GM21528 (cell line): Measurements from ENCODE around the gene TLE4.
"Not testable (repeated sequence)": the region's sequence is repeated elsewhere in the genome, so short reads cannot be mapped to it uniquely, and the experiment has no call there.

Experiments used
- ATAC-seq: cut with Tn5 transposase; IDR thresholded peaks from one replicate; pipeline ENCODE4 v1.9.1; 2021; ENCODE audit warnings: mild to moderate bottlenecking, moderate library complexity; ENCODE audit not compliant: unreplicated experiment, low FRiP score

The TLE4 gene

DNA sequence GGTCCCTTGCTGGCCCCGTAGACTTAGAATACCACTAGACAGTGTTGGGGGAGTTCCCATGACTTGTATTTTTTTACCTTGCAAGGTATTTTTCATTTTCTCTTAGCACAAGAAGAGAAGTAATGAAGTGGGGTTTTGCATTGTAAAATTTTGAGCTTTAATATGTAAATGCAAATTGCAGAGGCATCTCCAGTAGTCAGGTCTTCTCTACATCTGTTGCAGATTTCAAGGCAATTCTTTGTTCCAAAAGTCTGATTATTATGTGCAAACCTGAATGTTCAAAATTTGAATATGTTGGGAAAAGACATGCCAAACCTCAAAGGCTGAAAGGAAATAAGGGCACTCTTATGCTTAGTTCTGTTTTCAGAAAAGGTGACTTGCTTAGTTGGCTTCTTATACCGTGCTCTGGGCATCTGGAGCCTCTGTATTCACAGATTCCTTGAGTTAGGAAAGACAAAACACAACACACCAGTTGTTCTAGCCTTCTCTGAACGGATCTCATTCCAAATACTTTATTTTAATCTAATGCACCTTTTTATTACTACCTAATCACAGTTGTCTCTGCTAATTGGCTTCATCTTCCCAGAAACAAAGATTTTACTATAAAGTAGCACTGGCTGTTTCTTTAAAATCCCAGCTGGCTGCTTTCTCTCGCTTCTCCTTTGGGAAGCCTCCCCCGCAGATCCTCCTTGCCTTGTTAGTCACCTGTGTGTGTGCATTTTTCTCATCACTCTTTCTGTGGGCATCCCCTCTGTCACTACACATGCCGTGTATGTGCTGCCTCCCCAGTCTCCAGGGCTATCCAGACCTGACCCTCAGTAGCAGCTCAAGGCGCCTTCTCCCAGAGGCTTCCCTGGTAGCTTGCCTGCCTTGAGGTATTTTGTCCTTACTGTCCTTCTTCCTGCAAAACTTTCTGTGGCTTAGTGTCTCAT lies 138.2 kb downstream of the TLE4 start:
- no peak for ATAC-seq

DNA sequence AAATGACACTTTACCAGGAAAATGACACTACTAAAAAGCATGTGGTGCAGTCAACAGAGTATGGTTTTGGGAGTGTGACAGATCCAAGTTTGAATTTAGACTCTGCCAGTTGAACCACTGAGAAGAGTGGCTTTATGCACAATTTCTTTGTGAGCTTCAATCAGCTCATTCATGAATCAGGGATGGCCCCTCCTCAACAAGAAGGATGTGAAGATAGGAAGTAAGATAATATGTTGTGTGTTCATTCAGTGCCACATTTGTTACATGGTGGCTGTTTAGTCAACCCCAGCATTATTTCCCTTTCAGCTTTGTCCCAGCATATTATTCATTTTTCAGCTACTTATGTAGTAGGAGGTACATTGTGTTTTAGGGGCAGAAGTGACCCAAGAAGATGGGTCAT lies 140.1 kb downstream of the TLE4 start:
- no peak for ATAC-seq

DNA sequence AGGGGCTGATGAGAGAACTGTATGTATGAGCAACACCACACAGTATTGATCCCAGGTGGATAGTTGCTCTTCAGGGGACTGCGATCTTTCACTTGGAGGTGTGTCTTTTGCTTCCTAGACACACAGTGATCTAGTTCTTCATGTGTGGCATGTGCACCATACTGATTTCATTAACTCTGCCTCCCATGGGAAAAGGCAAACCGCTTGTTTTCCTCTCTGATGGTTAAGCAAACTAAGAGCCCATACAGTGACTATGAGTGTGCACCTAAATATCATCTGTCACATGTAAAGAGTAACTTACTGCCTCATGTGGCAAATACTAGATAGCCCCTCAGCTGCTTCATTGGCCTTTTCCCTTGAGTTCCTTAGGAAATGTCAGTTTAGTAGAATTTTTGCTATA lies 147.3 kb downstream of the TLE4 start:
- no peak for ATAC-seq

DNA sequence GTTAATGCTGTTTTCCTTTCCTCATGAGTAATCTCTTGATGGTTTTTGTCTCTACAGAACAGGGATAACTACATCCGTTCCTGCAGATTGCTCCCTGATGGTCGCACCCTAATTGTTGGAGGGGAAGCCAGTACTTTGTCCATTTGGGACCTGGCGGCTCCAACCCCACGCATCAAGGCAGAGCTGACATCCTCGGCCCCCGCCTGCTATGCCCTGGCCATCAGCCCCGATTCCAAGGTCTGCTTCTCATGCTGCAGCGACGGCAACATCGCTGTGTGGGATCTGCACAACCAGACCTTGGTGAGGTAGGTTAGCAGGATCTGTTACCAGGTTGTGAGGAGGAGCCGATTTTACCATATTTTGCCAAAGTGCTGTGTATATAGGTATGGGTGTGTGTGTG lies 148.2 kb downstream of the TLE4 start:
- ATAC-seq: no peak

DNA sequence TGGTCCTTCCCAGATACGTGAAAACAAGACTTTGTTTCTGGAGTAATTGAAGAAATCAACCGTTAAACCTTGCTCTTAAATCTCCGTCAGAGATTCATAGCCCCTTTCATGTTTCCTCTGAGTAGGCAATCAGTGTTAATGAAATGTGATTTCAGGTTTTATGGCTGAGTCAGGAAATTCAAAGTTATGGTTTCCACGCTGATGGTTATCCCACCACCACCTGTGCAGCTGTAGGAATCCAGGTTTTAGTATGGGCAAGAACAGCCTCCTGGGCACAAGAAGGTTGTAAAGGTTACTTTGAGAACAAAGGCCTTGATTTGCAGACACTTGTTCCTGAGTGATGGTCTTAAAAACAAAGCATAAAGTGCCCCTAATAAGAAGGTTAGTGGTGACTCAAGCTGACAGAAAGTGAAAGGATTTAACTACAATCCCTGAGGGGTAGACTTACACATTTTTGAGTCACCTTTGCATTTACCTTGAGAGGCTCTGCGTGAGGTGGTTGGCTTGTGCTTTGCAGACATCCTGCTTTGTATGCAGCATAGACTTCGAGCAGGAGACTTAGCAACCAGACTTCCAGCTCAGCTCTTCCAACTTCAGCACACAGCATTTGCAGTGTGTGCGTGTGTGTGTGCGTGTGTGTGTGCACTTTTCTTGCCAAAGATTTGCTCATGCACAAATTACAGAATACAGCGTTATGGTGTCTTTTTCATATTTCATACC lies 159.6 kb downstream of the TLE4 start:
- ATAC-seq: no peak

DNA sequence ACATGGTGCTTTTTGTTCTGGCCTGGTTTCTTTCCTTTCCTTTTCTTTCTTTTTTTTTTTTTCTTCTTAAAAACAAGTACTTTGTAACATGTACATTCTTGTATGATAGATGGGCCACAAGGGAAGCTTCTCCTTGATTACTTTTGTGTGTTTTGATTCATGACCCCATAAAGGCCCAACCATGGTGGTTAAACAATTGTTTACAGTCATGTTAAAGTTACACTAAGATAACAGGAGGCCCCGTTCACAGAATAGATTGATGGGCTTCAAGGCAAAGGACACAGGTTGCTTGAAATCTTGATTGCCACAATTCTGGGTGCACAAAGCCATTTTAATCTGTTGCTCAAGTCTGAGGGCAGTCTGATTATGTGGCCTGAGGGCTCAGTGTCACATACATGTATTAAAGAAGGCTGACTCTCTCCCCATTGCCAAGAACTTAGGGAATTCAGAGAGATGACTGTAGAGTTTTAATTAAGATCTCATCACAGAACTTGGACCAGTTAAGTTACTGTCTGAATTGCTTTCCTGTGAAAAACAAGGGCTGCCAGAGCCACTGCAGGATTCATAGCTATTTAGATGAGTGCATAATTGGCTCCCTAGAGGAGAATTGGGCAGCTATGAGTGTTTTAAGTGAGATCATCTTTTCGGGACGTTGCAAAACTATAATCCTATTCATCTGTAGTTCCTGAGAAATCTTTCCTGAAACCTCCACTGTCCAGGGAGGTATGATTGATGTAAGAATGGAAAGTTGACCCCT lies 163.4 kb downstream of the TLE4 start:
- no peak for ATAC-seq

DNA sequence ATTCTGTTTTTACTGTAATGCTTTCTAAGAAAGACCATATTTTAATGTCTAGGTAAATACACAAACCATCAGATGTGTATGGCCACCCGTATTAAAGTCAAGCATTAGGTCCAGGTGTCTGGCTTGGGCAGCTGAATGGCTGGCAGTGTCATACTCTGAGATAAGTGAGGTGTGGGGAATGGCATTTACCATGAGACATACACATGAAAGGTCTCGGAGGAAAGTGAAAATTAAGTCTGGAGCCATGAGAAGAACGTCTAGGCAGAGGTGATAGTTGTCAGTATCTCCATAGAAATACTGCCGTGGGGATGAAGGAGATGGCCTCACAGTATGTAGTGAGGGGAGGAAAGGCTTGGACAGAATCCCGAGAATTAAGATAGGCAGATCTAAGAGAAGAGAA lies 164.3 kb downstream of the TLE4 start:
- ATAC-seq: no peak

DNA sequence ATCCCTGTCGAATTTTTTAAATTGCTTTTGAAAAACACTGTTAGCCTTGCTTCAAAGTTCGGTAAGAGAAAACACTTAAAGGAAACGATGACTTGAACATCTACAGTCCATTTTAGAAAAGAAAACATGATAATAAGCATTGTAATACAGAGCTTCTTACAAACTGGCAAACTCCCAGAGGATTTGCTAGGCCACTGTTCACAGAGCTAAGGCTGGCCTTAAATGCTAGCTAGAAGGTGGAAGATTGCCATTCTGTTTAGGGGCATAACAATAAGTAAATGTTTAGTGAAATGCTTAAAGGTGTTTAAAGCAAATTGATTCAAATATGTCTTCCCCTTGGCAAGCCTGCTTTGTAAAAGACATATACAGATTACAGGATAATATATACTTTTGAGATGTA lies 169.6 kb downstream of the TLE4 start:
- ATAC-seq: no peak

DNA sequence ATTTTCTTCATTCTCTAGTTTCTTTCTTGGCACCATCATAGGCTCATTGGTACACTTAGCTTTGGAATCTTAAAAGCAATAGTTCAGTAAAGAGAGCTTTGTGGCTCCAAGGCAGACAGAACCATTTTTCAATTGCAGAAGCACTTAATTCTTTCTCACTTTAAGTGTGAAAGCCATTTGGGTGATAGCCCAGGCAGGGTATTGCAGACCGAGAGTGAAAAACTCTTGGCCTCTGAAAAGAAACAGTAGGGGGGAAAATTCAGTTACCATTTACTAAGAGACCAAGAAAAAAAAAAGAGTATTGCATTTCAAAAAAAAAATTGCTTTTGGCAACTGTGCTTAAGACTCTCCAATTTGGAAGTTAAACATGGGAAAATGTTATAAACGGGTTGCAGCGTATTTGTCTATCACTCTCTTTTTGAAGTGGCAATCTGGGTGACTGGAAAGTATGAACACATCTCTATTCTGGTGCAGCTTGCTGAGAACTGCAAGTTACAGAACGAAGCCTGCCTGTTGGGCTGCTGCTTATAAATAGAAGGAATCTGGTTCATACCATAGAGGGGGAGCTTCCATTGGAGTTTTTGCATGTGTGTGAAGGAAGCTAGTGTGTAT lies 170.5 kb downstream of the TLE4 start:
- ATAC-seq: no peak

DNA sequence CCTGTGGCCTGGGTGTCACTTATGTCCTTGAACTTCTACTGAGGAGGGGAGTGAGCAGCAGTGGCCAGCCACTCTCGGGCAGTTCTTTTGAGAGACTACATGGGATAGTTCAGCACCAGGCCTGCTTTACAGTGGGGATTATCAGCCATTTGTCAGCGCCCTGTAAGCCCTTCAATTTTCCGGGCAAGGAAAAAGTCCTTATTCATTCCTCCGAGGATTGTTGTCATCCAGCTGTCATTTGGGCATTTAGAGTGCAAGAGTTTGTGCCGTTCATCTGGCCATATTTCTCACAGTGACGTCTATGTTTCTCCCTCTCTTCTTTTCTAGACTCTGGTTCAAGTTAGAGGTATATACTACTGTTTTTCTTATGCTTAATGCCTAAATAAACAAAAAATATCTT lies 172.8 kb downstream of the TLE4 start:
- ATAC-seq: no peak

DNA sequence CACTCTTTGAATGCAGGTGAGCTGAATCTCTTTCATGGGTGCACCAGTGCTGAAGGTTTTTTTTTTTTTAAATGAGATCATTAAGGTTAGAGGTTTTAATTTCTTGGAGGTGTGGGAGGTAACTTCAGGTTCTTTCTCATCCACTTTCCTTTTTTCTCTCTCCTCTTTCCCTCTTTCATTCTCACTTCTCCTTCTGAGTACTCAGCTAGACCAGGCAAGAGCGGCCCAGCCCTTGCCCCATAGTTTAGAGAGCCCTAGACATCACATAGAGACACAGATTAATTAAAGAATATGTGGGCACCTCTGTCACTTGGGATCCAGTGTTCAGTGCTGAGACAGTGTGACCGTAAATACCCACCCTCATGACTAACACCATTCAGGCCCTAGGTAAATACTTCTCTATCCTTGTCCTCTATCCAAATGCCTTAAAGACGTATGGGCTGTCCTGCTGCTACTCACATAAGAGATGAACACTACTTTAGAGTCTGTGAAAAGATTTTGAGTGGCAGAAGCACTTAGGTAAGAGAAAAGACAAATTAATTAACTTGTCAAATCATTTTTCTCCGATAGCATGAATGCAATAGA lies 174.1 kb downstream of the TLE4 start:
- no peak for ATAC-seq

DNA sequence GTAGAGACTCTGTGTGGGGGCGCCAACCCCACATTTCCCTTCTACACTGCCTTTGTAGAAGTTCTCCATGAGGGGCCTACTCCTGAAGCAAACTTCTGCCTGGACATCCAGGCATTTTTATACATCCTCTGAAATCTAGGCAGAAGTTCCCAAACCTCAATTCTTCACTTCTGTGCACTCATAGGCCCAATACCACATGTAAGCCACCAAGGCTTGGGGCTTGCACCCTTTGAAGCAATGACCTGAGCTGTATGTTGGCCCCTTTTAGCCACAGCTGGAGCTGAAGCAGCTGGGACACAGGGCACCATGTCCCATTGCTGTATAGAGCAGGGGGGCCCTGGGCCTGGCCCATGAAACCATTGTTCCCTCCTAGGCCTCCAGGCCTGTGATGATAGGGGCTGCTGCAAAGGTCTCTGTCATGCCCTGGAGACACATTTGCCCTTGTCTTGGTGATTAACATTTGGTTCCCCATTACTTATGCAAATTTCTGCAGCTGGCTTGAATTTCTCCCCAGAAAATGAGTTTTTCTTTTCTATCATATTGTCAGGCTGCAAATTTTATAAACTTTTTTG lies 180.2 kb downstream of the TLE4 start:
- not testable (repeated sequence) for ATAC-seq

DNA sequence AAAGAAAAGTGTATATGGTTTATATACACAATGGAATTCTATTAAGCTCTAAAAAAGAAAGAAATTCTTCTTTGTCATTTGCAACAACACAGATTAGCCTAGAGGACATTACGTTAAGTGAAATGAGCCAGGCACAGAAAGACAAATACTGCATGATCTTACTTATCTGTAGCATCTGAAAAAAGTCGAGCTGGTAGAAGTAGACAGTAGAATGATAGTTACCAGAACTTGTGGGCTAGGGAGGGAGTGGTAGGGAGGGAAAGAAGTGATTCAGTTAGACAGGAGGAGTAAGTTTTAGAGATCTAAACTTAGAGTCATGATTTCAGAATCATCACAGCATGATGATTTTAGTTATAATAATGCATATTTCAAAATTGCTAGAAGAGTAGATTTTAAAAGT lies 184.6 kb downstream of the TLE4 start:
- no peak for ATAC-seq

DNA sequence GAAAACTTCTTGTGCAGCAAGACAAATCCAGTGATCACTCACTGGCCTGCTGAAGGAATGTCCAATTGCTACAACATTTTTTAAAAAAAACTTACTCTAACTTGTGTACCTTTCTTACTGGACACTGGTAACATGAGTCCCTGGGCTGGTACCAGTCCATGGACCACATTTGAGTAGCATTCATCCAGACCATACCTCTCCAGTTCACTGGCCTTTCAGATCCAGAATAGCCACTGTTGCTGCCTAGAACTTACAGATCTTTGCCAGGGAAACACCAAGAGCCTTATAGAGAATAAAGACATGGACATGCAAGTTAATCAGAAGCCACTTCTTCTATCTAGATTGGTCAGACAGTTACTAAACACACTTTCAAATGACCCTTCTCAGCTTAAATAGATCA lies 185.3 kb downstream of the TLE4 start:
- ATAC-seq: no peak

DNA sequence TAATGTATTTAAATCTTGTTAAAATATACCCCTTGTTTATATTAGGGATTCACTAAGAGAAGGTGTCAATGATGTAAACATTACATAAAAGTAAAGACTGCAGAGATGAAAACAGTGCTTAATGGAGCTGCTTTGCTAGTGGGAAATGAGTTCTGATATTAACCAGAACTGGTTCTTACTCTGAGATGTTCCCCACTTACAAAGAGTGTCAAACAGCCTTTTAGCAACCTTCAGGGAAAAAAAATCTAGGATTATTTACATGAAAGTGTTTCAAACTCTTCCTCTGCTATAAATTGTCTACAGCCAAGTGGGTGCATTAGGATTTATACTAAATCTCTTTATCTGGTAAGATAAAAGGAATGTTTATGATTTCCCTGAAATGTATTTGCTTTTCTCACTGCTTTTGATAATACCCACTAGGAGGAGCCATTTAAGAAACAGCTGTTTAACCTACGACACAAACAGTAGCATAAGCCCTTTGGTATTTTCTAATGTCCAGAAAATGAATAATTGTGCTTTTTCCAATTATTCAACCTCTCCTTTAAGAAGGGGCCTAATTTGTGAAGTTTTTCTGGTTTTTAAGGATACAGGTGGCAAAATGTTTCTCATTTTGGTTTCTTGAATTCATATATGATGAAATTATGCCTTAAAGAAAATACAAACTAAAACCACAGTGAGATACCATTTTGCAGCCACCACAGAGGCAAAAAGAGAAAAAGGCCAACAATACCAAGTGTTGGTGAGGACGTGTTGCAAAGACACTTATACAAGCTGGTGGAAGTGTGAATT lies 186.3 kb downstream of the TLE4 start:
- ATAC-seq: no peak

DNA sequence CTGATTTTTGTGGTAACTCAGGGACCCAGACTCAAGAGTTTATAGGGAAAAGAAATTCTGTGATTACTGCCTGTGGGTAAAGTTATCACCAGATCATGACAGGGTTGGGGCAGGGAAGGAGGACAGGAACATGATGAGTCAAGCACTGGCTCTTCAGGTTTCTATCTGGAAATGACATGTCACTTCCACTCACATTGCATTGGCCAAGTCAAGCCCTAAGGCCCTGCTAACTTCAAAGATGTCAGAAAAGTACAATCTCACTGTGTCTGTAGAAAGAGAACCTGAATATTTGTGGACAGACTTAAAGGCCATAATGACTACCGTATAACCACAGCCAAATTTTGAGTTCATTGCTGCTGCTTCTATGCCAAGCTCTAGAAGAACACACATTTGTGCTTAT lies 187.7 kb downstream of the TLE4 start:
- ATAC-seq: no peak

DNA sequence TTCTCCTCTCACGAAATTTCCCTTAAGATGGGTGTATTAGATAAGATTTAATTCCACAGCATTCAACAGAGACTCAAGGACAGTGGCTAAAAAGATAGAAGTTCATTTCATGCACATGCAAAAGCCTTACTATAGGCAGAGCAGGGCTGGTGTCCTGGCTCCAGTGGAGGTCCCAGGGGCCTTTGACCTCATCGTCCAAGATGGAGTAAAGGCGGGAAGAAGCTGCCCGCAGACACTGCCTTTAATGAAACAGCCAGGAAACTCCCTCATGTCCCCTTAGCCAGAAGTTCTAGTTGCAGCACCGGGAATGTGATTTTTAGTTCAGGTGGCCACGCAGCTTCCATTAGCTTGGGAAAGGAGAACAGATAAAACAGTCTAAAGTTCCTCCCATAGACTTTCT lies 190.3 kb downstream of the TLE4 start:
- no peak for ATAC-seq

DNA sequence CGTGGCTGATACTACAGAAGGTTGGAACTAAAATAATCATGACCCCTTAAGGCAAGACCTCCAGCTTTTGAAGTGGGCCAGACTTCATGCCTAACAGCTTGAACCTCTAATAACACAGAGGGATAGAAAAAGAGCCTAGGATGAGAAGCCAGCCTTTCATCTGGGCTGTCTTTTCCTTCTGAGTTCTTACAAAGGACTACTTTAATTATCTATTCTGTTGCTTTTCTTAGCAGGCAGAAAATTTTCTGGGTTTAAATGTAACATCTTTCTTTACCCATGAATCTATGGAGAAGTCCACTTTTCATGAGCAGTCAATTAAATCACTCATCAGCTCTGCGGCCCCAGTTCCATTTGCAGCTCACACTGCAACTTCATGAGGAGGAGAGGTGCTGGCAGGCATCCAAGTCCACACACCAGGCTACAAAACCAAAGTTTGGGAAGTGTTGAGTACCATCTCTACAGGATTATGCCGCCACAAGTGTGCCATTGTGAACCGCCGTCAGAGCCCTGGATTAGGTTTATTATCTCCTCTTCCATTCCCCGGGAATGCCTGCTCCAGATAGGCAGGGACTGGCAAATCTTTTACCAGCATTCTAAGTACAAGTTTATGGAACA lies 192.0 kb downstream of the TLE4 start:
- no peak for ATAC-seq

DNA sequence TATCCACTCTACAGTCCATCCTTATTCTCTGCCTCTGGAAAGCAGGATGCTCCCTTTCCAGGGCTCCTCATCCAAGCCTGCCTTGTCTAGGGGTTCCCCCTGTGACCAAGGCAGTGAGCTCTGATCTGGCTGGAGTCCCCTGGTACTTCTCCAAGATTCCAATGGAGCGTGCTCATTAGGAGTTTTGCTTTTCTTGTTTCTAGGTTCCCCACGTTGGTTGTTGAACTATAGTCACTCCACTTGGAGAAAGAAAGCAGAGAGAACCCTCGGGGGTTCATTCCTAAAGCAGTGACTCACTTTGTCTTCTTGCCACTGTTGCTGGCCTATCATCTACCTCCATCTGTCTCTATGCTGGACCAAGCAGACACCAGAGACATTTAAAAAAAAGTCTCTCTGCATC lies 192.6 kb downstream of the TLE4 start:
- no peak for ATAC-seq
